Measurements from ENCODE around the gene HBA1. TPM values are rescaled to one million over a fixed set of nuclear protein-coding genes. Genes with fewer than 3 reads are reported as not detected.

The HBA1 gene
- total and polyA plus RNA-seq, 2 donors (not counting 3 experiments of a cell fraction or from before 2014, with no cell fraction given) = not detected

GRCh38 chr16:194516-194915 is 18.0 kb downstream of the HBA1 start:
- ChIA-PET POLR2A (no interaction called here), CTCF (no interaction called here)
- no peak overlapping the region for H3K4me3 ChIP-seq (replicated peaks in 1 of 3; ENCODE audit: insufficient read depth in 1 of 3, low read depth in 1 of 3, low read length in 3 of 3)
- no peak for DNase-seq (ENCODE audit: low read depth, low spot score)
- H3K36me3 ChIP-seq (ENCODE audit: control insufficient read depth in 2 of 2, extremely low read depth in 1 of 2, insufficient read depth in 2 of 2, low read length in 2 of 2) = peaks cover 22 to 53% of the 10 kb centered on the region in 2 experiments
- TF ChIP-seq FOS (IDR thresholded peaks at IDR 0.05; ENCODE audit: borderline replicate concordance, insufficient read depth, low read length) (no peak), CTCF (IDR thresholded peaks at IDR 0.05; ENCODE audit: extremely low read depth in 1 of 2, insufficient read depth in 1 of 2, low read depth in 1 of 2, low read length in 2 of 2) (no peak), MAX (IDR thresholded peaks at IDR 0.05; ENCODE audit: insufficient read depth, insufficient read length) (no peak), EZH2 (IDR thresholded peaks at IDR 0.05; ENCODE audit: borderline replicate concordance, low read depth, low read length, severe bottlenecking) (no peak), POLR2AphosphoS5 (IDR thresholded peaks at IDR 0.05; ENCODE audit: insufficient read depth, low read depth, low read length) (no peak), POLR2A (IDR thresholded peaks at IDR 0.05; ENCODE audit: low read depth, low read length) (no peak), JUN (IDR thresholded peaks at IDR 0.05; ENCODE audit: borderline replicate concordance, insufficient read depth, insufficient read length, low read depth) (no peak), MYC (IDR thresholded peaks at IDR 0.05; ENCODE audit: low read depth, low read length) (no peak), GATA2 (IDR thresholded peaks at IDR 0.05; ENCODE audit: insufficient read depth, insufficient read length, low read depth, low read length) (no peak)
- H3K9me3 ChIP-seq (replicated peaks; ENCODE audit: control insufficient read depth, insufficient read depth, low read length) = no peaks in the 10 kb centered on the region
- H3K27me3 ChIP-seq (ENCODE audit: control insufficient read depth in 2 of 2, insufficient read depth in 2 of 2, low read length in 2 of 2) = no peaks in the 10 kb centered on the region
- no peak for FAIRE-seq
- H3K79me2 ChIP-seq (ENCODE audit: control insufficient read depth, insufficient read depth, low read length) = no peaks in the 10 kb centered on the region
- intact Hi-C loops (cut with micrococcal nuclease) (no loop called here), dilution Hi-C loops (cut with MboI; ENCODE audit: extremely low pct_ligation_motif_present, low sequenced_read_pairs) (no loop called here)
- no TSS peak for BruUV-seq (replicated peaks)
- H4K20me1 ChIP-seq (replicated peaks; ENCODE audit: control insufficient read depth, extremely low read depth, insufficient read depth, low read length) = no peaks in the 10 kb centered on the region
- no peak overlapping the region for H3K9ac ChIP-seq (replicated peaks; ENCODE audit: extremely low read depth, insufficient read depth, low read length)
- H3K4me2 ChIP-seq (ENCODE audit: insufficient read depth, low read length) = no peak overlapping the region
- H3K4me1 ChIP-seq (ENCODE audit: control insufficient read depth, extremely low read depth, insufficient read depth, low read length) = no peaks in the 10 kb centered on the region
- H3K27ac ChIP-seq (ENCODE audit: insufficient read depth, low read depth, low read length) = no peak overlapping the region
- no peak overlapping the region for H2AFZ ChIP-seq (ENCODE audit: low read depth, low read length)
- H3K9me1 ChIP-seq (replicated peaks; ENCODE audit: control insufficient read depth, extremely low read depth, insufficient read depth, low read length) = no peaks in the 10 kb centered on the region

Measured in endothelial cell of umbilical vein (primary cell).